Glutamatergic neuron (in vitro differentiated cells): Measurements from ENCODE around the gene LRRC26. TPM values are rescaled to one million over a fixed set of nuclear protein-coding genes. Genes with fewer than 3 reads are reported as not detected.
A peak's percentile ranks its signal among the peaks of the same experiment; 100 is the strongest.
"Not testable (repeated sequence)": the region's sequence is repeated elsewhere in the genome, so short reads cannot be mapped to it uniquely, and the experiment has no call there.

ENCODE experiments used
- DNase-seq: peaks from one replicate; pipeline ENCODE4 v3.0.0; 2022
- H3K27ac Mint-ChIP-seq: one replicate; pipeline ENCODE4 v1.8.0; 2020; ENCODE audit warnings: mild to moderate bottlenecking, mixed read lengths, inconsistent platforms; ENCODE audit not compliant: unreplicated experiment
- H3K27me3 Mint-ChIP-seq: one replicate; pipeline ENCODE4 v1.8.0; 2020; ENCODE audit warnings: mild to moderate bottlenecking, moderate library complexity, mixed read lengths, inconsistent platforms; ENCODE audit not compliant: unreplicated experiment
- H3K36me3 Mint-ChIP-seq: one replicate; pipeline ENCODE4 v1.8.0; 2020; ENCODE audit warnings: mild to moderate bottlenecking, mixed read lengths, inconsistent platforms; ENCODE audit not compliant: unreplicated experiment
- H3K4me1 Mint-ChIP-seq: one replicate; pipeline ENCODE4 v1.8.0; 2020; ENCODE audit warnings: mild to moderate bottlenecking, low read depth, mixed read lengths, inconsistent platforms; ENCODE audit not compliant: unreplicated experiment
- H3K4me3 Mint-ChIP-seq: one replicate; pipeline ENCODE4 v1.8.0; 2020; ENCODE audit warnings: mild to moderate bottlenecking, mixed read lengths, inconsistent platforms; ENCODE audit not compliant: unreplicated experiment
- H3K9me3 Mint-ChIP-seq: one replicate; pipeline ENCODE4 v1.8.0; 2020; ENCODE audit warnings: mild to moderate bottlenecking, moderate library complexity, mixed read lengths, inconsistent platforms; ENCODE audit not compliant: unreplicated experiment
- total RNA-seq: library from RNA; stranded (reverse); fragmentation: NEBNext Ultra II Directional; extraction: Animal tissue kit (Norgen Biotek cat#: 25700); gene quantifications from one replicate; pipeline ENCODE4 v1.2.1, GENCODE V29; 2021; ENCODE audit not compliant: unreplicated experiment
- TF ChIP-seq, protein P1 (sequence below): fragments of 200-600 bp; sonication (generic); IDR thresholded peaks from one replicate; pipeline ENCODE4 v1.5.0; 2021; ENCODE audit not compliant: partially characterized antibody, unreplicated experiment

Gene LRRC26
- total RNA-seq, 1 donor from 2014 or later, result 0.98 TPM

DNA sequence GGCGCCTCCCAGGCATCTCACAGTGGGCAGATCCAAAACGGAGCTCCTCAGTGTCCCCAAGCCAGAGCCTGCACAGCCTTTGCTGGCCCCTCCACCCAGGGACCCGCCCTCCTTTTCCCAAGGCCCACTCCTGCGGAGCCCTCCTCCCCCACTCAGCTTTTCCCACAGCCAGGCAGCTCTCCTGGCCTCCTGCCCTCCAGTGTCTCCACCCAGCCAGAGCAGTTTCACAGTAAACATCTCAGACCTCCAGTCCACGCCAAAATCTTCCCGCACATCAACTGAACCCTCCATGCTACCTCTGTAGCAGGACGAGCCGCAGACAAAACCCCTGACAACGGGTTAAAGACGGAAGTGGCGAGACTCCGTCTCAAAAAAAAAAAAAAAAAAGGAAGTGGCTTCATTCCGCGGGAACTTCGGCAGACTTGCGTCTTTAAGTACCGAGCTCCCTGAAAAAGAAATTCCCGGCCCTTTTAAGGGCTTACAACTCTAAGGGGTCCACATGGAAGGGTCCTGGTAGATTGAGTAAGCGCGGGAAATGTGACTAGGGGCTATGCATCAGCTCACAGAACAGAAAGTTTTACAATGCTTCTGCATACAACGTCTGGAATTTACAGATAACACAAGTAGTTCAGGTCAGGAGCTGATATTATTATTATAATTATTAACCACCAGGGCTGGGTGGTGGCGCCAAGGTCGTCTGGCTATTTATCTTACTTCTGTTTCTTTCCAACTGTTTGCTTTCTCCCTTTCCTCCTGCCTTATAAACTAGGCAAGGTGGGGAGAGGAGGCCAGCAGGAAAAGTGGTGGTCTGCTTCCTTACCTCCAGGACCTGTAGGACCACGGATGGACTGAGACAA lies 42.3 kb downstream of the LRRC26 start:
- Mint-ChIP-seq H3K4me1 (peaks cover 13% of the 10 kb centered on the region), H3K4me3 (peak overlapping the region; percentile 93), H3K9me3 (peaks cover 7% of the 10 kb centered on the region), H3K27me3 (peaks cover 6% of the 10 kb centered on the region), H3K27ac (no peak overlapping the region), H3K36me3 (no peaks in the 10 kb centered on the region)
- TF ChIP-seq, protein P1, sequence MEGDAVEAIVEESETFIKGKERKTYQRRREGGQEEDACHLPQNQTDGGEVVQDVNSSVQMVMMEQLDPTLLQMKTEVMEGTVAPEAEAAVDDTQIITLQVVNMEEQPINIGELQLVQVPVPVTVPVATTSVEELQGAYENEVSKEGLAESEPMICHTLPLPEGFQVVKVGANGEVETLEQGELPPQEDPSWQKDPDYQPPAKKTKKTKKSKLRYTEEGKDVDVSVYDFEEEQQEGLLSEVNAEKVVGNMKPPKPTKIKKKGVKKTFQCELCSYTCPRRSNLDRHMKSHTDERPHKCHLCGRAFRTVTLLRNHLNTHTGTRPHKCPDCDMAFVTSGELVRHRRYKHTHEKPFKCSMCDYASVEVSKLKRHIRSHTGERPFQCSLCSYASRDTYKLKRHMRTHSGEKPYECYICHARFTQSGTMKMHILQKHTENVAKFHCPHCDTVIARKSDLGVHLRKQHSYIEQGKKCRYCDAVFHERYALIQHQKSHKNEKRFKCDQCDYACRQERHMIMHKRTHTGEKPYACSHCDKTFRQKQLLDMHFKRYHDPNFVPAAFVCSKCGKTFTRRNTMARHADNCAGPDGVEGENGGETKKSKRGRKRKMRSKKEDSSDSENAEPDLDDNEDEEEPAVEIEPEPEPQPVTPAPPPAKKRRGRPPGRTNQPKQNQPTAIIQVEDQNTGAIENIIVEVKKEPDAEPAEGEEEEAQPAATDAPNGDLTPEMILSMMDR, result no peak
- DNase-seq, result peak; percentile 5

DNA sequence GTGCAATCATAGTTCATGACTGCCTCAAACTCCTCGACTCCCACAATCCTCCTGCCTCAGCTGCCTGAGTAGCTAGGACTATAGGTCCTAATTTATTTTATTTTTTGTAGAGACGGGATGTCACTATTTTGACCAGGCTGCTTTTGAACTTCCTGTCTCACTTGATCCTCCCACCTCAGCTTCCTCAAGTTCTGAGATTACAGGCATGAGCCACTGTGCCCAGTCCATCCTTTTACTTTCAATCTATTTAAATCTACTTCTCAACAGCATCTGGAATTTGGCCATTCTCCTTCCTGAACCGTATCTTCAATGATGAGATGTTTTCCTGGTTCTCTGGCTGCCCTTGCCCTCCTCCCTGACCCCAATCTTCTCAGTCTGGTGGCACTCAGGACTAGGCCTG lies 43.1 kb downstream of the LRRC26 start:
- TF ChIP-seq, protein P1, result no peak
- Mint-ChIP-seq H3K4me3 (no peak overlapping the region), H3K27ac (no peak overlapping the region), H3K36me3 (no peaks in the 10 kb centered on the region), H3K4me1 (peaks cover 13% of the 10 kb centered on the region), H3K9me3 (peaks cover 7% of the 10 kb centered on the region), H3K27me3 (peaks cover 6% of the 10 kb centered on the region)
- no peak for DNase-seq

DNA sequence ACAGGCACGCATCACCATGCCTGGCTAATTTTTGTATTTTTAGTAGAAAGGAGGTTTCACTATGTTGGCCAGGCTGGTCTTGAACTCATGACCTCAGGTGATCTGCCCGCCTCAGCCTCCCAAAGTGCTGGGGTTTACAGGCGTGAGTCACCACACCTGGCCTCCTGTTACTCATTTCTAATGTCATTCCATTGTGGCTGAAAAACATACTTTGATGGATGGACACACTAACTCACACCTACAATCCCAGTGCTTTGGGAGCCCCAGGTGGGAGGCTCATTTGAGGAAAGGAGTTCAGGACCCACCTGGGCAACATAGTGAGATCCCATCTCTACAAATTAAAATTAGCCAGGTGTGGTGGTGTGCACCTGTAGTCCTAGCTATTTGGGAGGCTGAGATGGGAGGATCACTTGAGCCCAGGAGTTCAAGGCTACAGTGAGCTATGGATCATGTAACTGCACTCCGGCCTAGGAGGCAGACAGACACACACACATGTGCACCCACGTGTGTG lies 45.8 kb downstream of the LRRC26 start:
- not testable (repeated sequence) for H3K36me3 Mint-ChIP-seq, H3K27me3 Mint-ChIP-seq, DNase-seq, H3K27ac Mint-ChIP-seq, H3K4me3 Mint-ChIP-seq, H3K9me3 Mint-ChIP-seq
- H3K4me1 Mint-ChIP-seq, result peaks cover 17% of the 10 kb centered on the region

DNA sequence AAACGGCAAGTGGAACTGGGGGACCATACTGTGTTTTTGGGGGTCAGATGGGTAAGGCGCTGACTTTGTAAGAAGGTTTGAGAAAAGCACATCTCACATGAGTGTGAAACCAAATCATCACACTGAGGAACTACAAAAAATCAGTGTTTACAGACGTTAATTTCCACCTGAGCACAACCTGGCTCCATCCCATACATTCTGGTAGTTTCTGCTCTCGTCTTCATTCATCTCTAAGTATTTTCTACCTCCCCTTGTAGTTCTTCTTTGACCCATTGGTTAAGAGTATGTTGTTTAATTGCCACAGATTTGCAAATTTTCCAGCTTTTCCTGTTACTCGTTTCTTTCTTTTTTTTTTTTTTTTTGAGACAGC lies 46.4 kb downstream of the LRRC26 start:
- DNase-seq, result no peak
- H3K9me3 Mint-ChIP-seq, result peaks cover under 1% of the 10 kb centered on the region
- H3K4me1 Mint-ChIP-seq, result peaks cover 13% of the 10 kb centered on the region
- H3K36me3 Mint-ChIP-seq, result no peaks in the 10 kb centered on the region
- H3K4me3 Mint-ChIP-seq, result no peak overlapping the region
- no peak overlapping the region for H3K27ac Mint-ChIP-seq
- TF ChIP-seq, protein P1, result no peak
- H3K27me3 Mint-ChIP-seq, result peaks cover 5% of the 10 kb centered on the region

DNA sequence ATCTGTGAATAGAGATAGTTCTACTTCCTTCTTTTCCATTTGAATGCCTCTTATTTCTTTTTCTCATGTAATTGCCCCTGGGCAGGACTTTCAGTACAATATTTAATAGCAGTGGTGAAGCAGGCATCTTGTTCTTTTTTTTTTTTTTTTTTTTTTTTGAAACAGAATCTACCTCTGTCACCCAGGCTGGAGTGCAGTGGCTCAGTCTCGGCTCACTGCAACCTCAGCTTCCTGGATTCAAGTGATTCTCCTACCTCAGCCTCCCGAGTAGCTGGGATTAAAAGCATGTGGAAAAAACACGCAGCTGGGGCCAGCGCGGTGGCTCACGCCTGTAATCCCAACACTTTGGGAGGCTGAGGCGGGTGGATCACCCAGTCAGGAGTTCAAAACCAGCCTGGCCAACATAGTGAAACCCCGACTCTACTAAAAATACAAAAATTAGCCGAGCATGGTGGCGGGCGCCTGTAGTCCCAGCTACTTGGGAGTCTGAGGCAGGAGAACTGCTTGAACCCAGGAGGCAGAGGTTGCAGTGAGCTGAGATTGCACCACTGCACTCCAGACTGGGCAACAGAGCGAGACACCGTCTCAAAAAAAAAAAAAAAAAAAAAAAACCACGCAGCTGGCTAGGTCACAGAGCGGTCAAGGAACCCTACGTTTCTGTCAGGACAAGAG lies 46.9 kb downstream of the LRRC26 start:
- H3K27ac Mint-ChIP-seq, result not testable (repeated sequence)

DNA sequence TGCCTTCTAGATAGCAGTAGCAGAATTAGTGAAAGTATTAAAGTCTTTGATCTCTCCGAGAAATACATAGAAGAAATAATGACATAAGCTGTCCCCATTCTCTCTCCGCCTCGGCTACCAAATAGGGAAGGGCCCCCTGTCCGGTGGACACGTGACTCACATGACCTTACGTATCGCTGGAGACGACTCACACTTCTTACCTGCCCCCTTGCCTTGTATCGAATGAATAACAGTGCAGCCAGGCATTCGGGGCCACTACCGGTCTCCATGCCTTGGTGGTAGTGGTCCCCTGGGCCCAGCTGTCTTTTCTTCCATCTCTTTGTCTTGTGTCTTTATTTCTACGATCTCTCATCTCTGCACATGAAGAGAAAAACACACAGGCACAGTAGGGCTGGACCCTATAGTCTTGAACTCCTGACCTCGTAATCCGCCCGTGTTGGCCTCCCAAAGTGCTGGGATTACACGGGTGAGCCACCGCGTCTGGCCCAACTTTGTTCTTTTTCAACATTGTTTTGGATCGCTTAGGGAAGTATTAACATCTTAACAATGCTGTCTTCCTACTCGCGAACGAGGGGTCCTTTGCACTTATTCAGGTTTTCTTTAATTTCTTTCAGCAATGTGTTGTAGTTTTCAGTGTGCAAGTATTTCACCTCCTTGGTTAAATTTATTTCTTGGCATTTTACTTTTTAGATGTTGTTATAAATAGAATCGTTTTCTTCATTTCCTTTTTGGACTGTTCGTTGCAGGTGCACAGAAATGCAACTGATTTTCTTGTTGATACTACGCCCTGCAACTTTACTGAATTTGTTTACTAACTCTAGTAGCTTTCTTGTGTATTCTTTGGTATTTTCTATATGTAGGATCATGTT lies 47.7 kb downstream of the LRRC26 start:
- not testable (repeated sequence) for H3K27ac Mint-ChIP-seq, H3K27me3 Mint-ChIP-seq, H3K9me3 Mint-ChIP-seq, H3K4me1 Mint-ChIP-seq, H3K36me3 Mint-ChIP-seq, H3K4me3 Mint-ChIP-seq, DNase-seq

More for the DNA sequence above, 46.9 kb downstream of the LRRC26 start:
- H3K9me3 Mint-ChIP-seq, H3K4me1 Mint-ChIP-seq, H3K4me3 Mint-ChIP-seq, H3K27me3 Mint-ChIP-seq, H3K36me3 Mint-ChIP-seq: not testable (repeated sequence)
- DNase-seq, result peak; percentile 4
